AG04449 (cell line): ENCODE results near the gene PCSK7.
A peak's percentile ranks its signal among the peaks of the same experiment; 100 is the strongest.

Experiments
- CTCF ChIA-PET: fragments of 350-600 bp; formaldehyde crosslinking; extraction: SDS; loops from one replicate; lab custom pipeline; 2021; ENCODE audit warnings: antibody characterized with exemption; lab: Yijun Ruan, JAX
- POLR2A ChIA-PET: fragments of 400-600, 350-600 bp; formaldehyde crosslinking; extraction: SDS; loops from one replicate; lab custom pipeline; 2020; ENCODE audit warnings: antibody characterized with exemption, inconsistent platforms; lab: Yijun Ruan, JAX
- DNase-seq: peaks from one replicate; pipeline ENCODE4 v3.0.0-alpha.2; 2010; ENCODE audit warnings: low read depth, low spot score
- H3K4me3 ChIP-seq: 2 replicates; pipeline ENCODE4 v1.5.1; 2011; ENCODE audit warnings: low read depth, mild to moderate bottlenecking, control low read depth, low read length
- TF ChIP-seq, protein P1 (sequence below): IDR thresholded peaks from one replicate; pipeline ENCODE4 v1.5.1; 2011; ENCODE audit warnings: mild to moderate bottlenecking, moderate library complexity, low read length, control low read depth, inconsistent platforms; ENCODE audit not compliant: insufficient read depth; ENCODE audit errors: missing control alignments

The PCSK7 gene

DNA sequence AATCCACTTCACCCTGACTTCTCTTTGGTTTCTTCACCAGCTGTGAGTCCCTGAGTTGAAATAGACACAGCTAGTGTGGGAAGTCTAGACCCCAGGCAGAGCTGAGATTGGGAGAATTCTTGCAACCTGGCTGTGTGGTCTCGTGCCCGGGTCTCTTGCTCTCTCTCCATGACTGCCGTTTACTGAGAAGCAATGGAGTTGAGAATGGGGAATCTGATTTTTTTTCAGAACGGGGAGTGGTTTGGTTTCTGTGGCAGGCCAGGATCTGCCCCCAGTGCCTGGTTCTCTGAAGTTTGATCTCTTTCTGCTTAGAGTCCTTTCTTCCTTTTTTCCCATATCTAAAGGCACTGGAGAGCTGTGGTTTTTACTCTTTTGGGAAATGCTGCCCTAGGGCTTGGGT lies 51.9 kb downstream of the PCSK7 start:
- peak overlapping the region; percentile 85 for H3K4me3 ChIP-seq
- POLR2A ChIA-PET = interaction anchor here (0.6 to 6.0 kb wide), 8 partner anchors 10 to 437 kb away, joined by 3 to 76 read pairs (median 4); partner anchors contain the start of genes PAFAH1B2 and TAGLN
- no peak for DNase-seq
- TF ChIP-seq, protein P1, sequence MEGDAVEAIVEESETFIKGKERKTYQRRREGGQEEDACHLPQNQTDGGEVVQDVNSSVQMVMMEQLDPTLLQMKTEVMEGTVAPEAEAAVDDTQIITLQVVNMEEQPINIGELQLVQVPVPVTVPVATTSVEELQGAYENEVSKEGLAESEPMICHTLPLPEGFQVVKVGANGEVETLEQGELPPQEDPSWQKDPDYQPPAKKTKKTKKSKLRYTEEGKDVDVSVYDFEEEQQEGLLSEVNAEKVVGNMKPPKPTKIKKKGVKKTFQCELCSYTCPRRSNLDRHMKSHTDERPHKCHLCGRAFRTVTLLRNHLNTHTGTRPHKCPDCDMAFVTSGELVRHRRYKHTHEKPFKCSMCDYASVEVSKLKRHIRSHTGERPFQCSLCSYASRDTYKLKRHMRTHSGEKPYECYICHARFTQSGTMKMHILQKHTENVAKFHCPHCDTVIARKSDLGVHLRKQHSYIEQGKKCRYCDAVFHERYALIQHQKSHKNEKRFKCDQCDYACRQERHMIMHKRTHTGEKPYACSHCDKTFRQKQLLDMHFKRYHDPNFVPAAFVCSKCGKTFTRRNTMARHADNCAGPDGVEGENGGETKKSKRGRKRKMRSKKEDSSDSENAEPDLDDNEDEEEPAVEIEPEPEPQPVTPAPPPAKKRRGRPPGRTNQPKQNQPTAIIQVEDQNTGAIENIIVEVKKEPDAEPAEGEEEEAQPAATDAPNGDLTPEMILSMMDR = no peak
- CTCF ChIA-PET = interaction anchor here (0.6 to 7.9 kb wide), 19 partner anchors 9 to 448 kb away, joined by 3 to 133 read pairs (median 5); partner anchors contain the start of genes PCSK7, RNF214 and TAGLN

GRCh38 chr11:117179048-117179999 lies 52.5 kb downstream of the PCSK7 start:
- peak overlapping the region; percentile 85 for H3K4me3 ChIP-seq
- TF ChIP-seq, protein P1 = no peak
- no peak for DNase-seq
- POLR2A ChIA-PET = interaction anchor here (0.6 to 6.0 kb wide), 8 partner anchors 9 to 437 kb away, joined by 3 to 76 read pairs (median 4); partner anchors contain the start of genes PAFAH1B2 and TAGLN
- CTCF ChIA-PET = interaction anchor here (0.6 to 7.9 kb wide), 13 partner anchors 8 to 447 kb away, joined by 3 to 133 read pairs (median 6); partner anchors contain the start of genes PAFAH1B2, PCSK7, RNF214 and TAGLN

GRCh38 chr11:117178210-117179034 lies 53.5 kb downstream of the PCSK7 start, which contains the start of gene SIDT2:
Gene SIDT2 (plus strand): TSS chr11:117178743. CDS start chr11:117179264, 521 bp downstream.
- CTCF ChIA-PET = interaction anchor here (1.0 to 7.9 kb wide), 5 partner anchors 9 to 446 kb away, joined by 3 to 133 read pairs (median 4); partner anchors contain the start of genes PAFAH1B2 and TAGLN
- POLR2A ChIA-PET = interaction anchor here (0.7 to 6.0 kb wide), 7 partner anchors 8 to 44 kb away, joined by 3 to 76 read pairs (median 4); partner anchors contain the start of genes PAFAH1B2 and TAGLN
- TF ChIP-seq, protein P1 = no peak
- DNase-seq = no peak
- H3K4me3 ChIP-seq = peak within 1 kb of the TSS; percentile 85

GRCh38 chr11:117177534-117178209 lies 54.2 kb downstream of the PCSK7 start:
- DNase-seq = no peak
- ChIA-PET POLR2A (interaction anchor here (1.0 to 6.0 kb wide), 3 partner anchors 21 to 44 kb away, joined by 3 to 76 read pairs (median 19); partner anchors contain the start of genes PAFAH1B2 and TAGLN), CTCF (interaction anchor here (1.0 to 7.9 kb wide), 4 partner anchors 8 to 49 kb away, joined by 3 to 133 read pairs (median 6); partner anchors contain the start of genes PAFAH1B2 and TAGLN)
- peak overlapping the region; percentile 85 for H3K4me3 ChIP-seq
- TF ChIP-seq, protein P1 = no peak

- H3K4me3 ChIP-seq = no peak overlapping the region
- CTCF ChIA-PET = interaction anchor here (1.8 kb wide), 1 partner anchor 50 kb away, joined by 5 read pairs; no protein-coding TSS in a partner anchor
- TF ChIP-seq, protein P1 = no peak
- POLR2A ChIA-PET = interaction anchor here (6.0 kb wide), 1 partner anchor 22 kb away, joined by 76 read pairs; the partner anchor contains the start of gene TAGLN
- DNase-seq = no peak
Measured at GRCh38 chr11:117176186-117176585, 55.7 kb downstream of the PCSK7 start.
